ENCODE measurements around the gene GCH1. TPM values are rescaled to one million over a fixed set of nuclear protein-coding genes. Genes with fewer than 3 reads are reported as not detected.
"Not testable (repeated sequence)": the region's sequence is repeated elsewhere in the genome, so short reads cannot be mapped to it uniquely, and the experiment has no call there.

The GCH1 gene
- total RNA-seq, 1 donor from 2014 or later: 1.9 TPM

DNA sequence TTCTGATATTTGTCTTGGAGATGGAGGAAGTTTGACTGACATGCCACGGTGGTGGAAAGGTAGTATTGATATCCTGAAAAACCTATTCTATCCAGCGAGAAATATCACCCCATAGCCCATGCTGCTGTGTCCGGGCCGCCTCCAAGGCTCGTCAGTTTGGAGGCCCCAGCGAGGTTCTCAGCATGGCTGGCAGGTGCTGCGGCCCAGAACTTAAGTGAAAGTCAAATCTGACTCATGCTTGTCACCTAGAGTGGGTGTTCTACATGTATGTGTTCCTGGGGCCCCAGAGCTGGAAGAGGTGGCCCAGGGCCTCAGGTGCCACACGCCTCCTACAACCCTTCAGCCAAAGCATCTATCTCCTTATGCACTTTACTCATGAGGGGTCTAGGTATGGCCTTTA is 92.9 kb downstream of the GCH1 start:
- ATAC-seq (ENCODE audit: poor library complexity): no peak
- no peak for DNase-seq
- intact Hi-C loops (cut with DNase I): no loop called here

DNA sequence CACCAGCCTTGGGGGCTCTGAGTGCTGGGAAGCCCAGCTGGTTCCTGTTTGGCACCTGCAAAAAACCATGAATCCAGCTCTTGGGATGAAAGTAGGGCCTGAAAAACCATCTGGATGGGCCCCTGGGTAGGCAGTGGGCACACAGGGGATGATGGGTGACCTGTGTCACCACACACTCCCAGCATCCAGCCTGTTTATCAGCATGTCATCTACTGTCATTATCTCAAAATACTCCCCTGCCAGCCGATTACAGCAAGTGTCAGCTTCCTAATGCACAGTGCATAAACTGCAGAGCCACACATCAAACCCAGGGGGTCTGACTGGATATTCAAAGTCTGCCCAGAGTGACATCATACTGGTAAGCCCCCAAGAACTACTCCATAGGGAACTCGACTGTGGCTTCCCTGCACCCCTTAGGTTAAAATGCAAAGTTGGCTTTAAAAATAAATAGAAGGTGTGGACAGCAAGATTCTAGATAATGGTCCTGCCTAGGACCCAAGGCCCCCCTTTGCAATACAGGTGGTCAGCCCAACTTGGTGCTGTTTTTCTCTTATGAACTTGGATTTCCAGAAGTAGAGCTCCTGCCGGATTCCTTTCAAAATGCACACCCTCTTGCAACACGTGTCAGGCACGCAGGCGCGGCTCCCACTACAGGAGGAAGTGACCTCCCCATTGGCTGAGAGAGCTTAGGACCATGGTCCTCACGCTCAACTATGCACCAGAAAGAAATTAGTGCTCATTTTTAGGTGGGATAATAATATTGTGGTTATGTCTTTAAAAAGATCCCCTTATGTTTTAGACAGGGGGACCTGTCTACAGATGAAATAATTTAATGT is 94.1 kb downstream of the GCH1 start:
- intact Hi-C loops (cut with DNase I): no loop called here
- DNase-seq (no peak), ATAC-seq (ENCODE audit: poor library complexity) (no peak)

DNA sequence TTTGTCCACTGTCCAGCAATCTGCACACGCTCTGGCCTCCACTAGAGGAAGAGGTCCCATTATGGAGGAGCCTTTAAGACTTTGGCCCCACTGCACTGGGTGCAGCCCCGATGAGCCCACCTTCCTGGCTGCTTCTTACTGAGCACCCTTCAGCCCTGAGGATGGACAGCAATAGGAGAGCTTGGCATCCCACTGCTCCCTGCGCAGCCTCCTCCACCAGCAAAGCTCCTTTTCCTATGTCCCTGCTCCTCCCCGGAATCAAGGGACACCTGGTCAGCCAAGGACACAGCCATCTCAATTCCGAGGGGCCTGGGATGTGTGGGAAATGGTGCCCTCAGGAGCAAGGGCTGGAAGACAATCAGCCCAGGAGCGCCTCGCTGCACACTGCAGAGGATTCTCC is 94.7 kb downstream of the GCH1 start:
- DNase-seq: no peak
- ATAC-seq (ENCODE audit: poor library complexity): no peak
- intact Hi-C loops (cut with DNase I): no loop called here

DNA sequence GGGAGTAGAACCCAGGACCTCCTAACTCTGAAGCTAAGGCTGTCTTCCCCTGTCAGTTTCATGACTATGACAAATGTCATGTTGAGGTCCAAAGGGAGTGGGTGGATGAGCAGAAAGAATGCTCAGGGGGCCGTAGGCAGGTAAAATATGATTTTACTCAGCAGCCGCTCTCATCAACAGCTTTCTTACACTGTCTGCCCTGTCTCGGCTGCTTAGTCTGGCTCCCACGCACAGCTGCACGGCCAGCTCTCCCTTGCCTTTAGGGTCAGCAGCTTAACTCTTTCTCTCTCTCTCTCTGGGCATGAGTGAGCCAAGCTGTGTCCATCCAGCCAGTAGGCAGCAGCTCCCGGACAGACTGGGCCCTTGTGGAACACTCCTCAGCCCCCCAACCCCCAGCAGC is 95.2 kb downstream of the GCH1 start:
- ATAC-seq (ENCODE audit: poor library complexity): no peak
- DNase-seq: no peak
- intact Hi-C loops (cut with DNase I): no loop called here

DNA sequence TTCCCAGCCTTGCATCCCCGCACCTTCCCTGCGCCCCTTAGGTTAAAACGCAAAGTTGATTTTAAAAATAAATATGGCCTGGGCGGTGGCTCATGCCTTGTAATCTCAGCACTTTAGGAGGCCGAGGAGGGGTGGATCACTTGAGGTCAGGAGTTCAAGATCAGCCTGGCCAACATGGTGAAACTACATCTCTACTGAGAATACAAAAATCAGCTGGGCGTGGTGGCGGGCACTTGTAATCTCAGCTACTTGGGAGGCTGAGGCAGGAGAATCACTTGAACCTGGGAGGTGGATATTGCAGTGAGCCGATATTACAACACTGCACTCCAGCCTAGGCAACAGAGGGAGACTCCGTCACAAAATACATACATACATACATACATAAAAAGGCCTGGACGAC is 96.0 kb downstream of the GCH1 start:
- ATAC-seq (ENCODE audit: poor library complexity) (no peak), DNase-seq (no peak)
- intact Hi-C loops (cut with DNase I): no loop called here

DNA sequence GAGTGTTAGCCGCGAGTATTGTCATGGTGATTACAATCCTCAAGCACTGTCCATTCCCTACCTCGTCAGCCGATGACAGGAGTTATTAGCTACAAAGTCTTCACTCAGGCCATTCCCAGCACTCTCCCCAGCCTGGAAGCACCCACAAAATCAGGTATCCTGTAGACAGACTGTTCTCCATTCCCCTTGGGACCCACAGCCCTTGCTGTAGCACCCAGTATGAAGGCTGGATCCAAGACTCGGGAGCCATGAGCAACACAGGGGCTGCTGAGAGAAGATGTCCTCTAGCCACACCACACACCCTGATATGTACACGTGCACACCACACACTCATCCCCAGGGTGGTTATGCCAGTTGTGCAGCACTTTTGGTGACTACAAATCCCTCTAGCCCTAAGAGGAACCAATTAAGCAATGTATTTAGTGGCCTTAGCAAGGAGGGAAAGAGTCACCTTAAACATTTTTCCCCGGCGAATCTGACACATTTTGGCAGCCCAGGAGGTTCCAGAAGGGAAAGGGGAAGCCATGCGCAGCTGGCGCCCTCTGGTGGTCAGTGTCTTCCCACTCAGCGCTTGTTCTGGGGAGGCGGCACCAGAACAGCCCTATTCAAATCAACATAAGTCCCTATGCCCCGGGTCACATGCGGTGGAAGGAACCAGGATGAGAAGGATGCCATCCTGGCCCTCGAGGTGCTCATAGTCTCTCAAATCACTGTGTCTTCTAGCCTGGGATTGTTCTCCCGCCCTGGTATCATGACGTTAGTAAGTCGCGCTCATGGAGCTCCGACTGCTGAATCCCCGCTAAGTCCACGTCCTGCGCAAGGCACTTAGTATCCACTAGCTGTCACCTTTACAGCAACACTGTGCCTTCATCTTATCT is 96.9 kb downstream of the GCH1 start:
- ATAC-seq (ENCODE audit: poor library complexity): peak; percentile 97
- peak; percentile 90 for DNase-seq
- intact Hi-C loops (cut with DNase I): loop anchor here (2.0 kb wide), 1 partner anchor 241 kb away; no protein-coding TSS in a partner anchor

DNA sequence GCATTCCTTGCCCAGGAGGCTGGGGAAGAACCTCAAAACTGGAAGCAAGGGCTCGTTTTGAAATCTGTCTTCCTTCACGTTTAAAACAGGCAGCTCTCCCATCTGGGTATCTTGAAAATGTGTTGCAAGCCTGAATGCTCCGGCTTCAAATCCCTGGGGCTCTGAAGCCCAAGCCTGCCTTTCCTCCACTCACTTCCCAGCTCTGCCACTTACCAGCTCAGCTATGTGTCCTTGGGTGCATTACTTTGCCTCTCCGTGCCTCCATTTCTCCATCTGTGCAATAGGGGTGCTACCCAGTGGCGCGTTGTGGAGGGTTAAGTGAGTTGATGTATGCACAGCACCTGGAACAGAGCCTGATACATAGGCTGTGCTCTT is 97.6 kb downstream of the GCH1 start:
- DNase-seq (no peak), ATAC-seq (ENCODE audit: poor library complexity) (no peak)
- intact Hi-C loops (cut with DNase I): loop anchor here (2.0 kb wide), 1 partner anchor 240 kb away; no protein-coding TSS in a partner anchor

DNA sequence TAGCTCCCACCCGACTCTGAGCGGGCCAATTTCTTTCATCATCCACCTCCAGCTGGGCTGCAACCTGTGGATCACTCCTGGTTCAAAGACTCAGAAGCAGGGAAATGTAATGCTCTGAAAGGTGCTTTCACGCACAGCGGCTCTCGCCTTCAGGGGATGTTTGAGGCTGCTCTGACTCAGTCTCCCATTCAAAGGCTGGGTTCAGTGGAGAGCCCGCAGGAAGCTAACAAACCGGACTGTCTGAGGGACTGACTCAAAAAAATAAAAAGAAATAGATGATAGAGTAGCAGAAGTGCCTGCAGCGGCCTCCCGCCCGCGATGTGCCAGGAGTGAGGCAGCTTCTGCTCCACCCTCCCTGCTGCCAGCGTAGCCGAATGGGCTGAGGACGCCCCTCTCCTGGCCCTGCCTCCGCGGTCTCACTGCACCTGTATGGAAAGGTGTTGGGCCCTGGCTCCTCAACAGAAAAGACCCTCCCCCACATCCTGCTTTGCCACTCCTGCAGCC is 98.0 kb downstream of the GCH1 start:
- ATAC-seq (ENCODE audit: poor library complexity): no peak
- intact Hi-C loops (cut with DNase I): loop anchor here (2.0 kb wide), 1 partner anchor 240 kb away; no protein-coding TSS in a partner anchor
- DNase-seq: no peak

DNA sequence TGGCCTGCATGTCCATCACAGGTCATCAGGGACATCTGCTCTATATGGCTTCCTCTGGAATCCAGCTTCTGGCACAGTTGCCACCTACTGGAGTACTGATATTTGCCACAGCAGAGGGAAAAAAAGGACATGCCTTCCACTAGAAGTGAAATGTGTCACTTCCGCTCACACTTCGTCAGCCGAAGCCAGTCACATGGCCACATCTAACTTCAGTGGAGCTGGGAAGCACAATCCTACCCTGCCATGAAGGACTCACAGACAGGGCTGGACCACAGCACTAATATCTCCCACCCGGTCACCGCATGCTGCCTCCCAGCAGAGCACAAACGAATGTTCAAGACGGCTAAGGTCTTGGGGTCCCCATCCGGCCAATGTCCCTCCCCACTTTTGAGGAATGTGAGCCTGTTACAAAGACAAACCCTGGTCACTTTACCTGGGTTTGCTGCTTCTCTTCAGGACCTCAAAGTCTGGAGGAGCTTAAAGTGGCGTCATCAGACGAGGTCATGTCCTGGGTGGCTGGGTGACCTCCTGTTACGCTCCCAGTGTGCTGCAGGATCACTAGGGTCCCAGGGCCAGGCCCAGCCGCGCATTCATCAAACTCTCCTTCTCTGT is 98.6 kb downstream of the GCH1 start:
- ATAC-seq (ENCODE audit: poor library complexity) (no peak), DNase-seq (no peak)
- intact Hi-C loops (cut with DNase I): loop anchor here (2.0 kb wide), 1 partner anchor 239 kb away; no protein-coding TSS in a partner anchor

DNA sequence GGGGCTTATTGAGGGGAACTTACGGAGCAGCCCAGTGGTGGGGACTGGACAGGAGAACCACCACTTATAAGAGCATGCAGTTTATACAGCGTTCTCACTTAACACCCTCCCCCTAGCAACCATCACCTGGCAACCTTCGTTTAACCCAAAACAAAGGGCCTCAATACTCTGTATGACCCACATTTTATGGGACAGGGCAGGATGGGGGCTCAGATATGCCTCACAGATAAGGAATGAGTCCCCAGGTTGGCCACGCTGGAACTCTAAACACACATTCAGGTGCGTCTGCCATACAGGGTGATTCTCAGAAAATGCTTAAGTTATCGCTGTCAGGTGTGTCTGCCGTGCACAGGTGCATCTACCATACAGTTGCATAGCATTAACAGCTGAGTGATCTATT is 99.2 kb downstream of the GCH1 start:
- no peak for DNase-seq
- ATAC-seq (ENCODE audit: poor library complexity): no peak
- intact Hi-C loops (cut with DNase I): no loop called here

DNA sequence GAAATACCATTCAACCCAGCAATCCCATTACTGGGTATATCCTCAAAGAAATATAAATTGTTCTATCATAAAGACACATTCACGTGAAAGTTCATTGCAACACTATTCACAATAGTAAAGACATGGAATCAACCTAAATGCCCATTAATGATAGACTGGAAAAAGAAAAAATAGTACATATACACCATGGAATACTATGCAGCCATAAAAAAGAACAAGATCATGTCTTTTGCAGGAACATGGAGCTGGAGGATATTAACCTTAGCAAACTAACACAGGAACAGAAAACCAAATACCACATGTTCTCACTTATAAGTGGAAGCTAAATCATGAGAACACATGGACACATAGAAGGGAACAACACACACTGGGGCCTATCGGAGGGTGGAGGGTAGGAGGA is 101.1 kb downstream of the GCH1 start:
- intact Hi-C loops (cut with DNase I); ATAC-seq (ENCODE audit: poor library complexity); DNase-seq: not testable (repeated sequence)

DNA sequence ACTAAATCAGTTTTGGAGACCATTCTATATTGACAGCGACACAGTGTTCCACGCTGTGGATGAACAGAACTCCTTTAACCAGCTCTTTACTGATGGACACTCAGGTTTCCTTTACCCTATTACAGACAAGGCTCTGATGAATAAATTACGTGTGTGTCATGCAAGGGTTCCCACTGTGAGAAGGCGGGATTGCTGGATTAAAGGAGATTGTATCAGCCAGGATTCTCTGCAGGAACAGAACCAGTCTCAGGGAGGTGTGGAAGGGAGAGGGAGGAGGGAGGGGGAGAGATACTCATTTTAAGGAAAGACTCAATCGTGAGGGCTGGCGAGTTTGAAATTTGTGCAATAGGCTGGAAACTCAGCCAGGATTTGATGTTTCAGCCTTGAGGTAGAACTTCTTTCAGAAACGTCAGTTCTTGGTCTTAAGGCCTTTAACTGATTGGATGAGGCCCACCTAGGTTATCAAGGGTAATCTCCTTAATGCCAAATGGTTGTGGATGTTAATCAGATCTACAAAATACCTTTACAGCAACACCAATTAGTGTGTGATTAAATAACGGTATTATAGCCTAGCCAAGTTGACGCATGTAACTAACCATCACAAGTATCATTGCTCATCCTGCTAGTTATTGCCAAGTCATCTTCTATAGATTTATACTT is 104.0 kb downstream of the GCH1 start:
- intact Hi-C loops (cut with DNase I): no loop called here
- DNase-seq: no peak

DNA sequence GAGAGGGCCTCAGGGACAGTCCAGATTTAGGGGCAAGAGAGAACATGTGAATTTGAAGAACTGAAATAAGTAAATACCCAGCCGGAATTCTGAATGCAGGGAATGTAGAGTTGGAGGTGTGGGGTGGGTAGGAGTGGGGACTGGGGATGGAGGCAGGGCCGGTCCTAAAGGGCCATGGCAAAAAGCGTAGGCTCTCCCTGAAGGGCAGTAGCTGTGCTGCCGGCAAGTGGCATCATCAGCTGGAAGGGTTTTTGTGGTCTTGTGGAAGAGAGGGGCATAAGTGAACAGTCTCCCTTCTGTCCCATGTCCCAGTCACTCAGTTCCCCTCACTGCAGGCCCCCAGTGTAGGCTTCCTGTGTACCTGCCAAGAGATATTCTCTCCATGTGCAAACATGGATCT is 104.6 kb downstream of the GCH1 start:
- ATAC-seq (ENCODE audit: poor library complexity): no peak
- no peak for DNase-seq
- intact Hi-C loops (cut with DNase I): no loop called here

More for the DNA sequence above, 104.0 kb downstream of the GCH1 start:
- no peak for ATAC-seq (ENCODE audit: poor library complexity)

DNA sequence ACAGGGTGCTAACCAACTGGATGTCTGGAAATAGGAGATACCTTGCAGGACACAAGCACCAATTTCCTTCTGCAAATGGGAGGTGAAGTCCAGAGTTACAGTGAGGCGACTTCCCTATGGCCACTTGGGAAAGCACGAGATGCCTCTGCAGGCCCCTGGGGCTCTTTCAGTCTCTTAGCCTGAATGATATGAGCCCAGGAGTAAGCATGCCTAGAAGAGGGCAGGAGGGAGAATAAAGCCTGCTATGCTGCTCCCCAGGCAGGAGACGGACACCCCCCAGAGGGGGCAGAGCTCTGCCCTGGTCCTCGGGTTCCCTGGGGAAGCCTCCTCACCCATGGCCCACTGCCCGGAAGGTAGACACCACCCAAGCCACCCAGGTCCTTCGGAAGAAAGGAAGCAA is 105.1 kb downstream of the GCH1 start:
- ATAC-seq (ENCODE audit: poor library complexity) (no peak), DNase-seq (no peak)
- intact Hi-C loops (cut with DNase I): no loop called here

DNA sequence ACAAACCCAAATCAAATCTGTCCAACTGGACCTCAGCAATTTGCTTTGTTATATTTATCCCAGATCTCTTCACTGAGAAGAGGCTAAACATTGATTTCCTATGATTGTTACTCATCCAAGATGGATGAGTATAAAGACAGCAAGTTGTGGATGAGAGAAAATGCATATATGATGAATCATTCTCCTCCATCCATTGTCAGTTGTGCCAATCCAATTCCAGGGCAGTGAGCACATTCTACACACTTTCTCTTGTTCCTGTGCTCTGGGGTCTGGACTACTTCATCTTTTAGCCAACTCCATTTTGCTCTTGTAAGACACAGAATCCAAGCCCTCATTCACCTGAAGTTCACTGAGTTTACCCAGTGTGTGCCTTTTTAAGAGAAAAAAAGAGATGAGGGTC is 105.7 kb downstream of the GCH1 start:
- DNase-seq: no peak
- no peak for ATAC-seq (ENCODE audit: poor library complexity)
- intact Hi-C loops (cut with DNase I): no loop called here

DNA sequence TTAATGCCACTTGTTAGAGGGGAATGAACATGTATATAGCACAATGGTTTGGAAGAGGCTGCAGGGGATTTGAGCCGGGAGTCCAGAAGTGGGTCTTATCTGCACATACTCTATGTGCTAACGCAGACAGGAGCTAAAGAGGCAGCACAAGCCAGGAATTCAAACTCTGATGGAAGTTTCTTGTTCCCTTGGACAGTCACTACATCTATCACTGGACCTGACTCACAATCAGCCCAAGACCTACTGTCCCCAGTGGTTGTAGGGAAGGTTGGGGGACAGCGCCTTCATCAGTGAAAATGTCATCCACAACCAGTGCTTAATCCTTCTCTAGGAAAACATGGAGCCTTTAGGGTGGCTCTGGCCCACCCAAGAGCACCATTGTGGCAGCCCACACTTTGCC is 107.8 kb downstream of the GCH1 start:
- intact Hi-C loops (cut with DNase I): no loop called here
- peak; percentile 15 for ATAC-seq (ENCODE audit: poor library complexity)

DNA sequence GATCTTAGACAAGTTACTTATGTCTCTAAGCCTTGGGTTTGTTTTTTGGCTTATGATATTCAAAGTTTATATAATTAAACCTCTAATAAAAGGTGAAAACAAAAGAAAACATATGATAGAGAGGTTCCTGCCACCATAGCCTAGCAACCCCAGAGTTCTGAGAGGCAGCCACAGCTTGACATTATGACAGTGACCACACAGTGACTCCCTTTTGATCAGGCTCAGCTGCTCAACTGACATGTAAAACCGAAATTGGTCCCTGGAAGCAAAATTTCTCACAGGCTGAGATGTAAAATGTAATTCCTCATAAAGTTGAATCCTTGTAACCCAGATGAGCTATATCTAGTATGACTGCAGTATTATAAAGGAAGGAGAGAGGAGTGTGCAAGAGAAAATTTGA is 108.5 kb downstream of the GCH1 start:
- no peak for ATAC-seq (ENCODE audit: poor library complexity)
- DNase-seq: no peak
- intact Hi-C loops (cut with DNase I): no loop called here

More for the DNA sequence above, 107.8 kb downstream of the GCH1 start:
- DNase-seq: no peak

DNA sequence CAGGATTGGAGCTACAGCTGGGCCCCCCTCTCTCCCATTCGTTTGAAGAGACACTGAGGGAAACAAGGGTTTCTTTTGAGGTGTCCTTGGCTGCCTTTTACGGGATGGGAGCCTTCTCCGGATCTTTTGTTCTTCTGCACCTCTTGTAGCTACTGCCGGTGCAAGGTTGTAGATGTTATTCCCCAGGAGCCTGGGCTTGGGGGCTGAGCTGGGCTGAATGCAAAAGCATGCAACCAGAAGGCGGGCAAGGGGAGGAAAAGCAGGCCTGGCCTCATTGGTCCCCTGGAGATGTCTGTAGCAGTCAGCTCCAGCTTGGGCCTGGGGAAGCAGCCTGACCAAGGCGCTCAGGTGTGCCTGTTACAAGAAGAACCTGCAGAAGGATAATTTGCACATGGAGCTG is 110.3 kb downstream of the GCH1 start:
- no peak for ATAC-seq (ENCODE audit: poor library complexity)
- DNase-seq: no peak
- intact Hi-C loops (cut with DNase I): no loop called here

Data from Right ventricle myocardium superior (tissue), 1 donor.